Measurements from ENCODE around the gene ACP2.
A peak's percentile ranks its signal among the peaks of the same experiment; 100 is the strongest.
"Not testable (repeated sequence)": the region's sequence is repeated elsewhere in the genome, so short reads cannot be mapped to it uniquely, and the experiment has no call there.

ACP2 gene

GRCh38 chr11:47204637-47204989 is 44.0 kb downstream of the ACP2 start:
- TF ChIP-seq NFRKB (IDR thresholded peaks at IDR 0.05) (no peak), BHLHE40 (IDR thresholded peaks at IDR 0.05; ENCODE audit: borderline replicate concordance) (no peak), L3MBTL2 (conservative IDR thresholded peaks at IDR 0.05) (no peak), CTBP1 (IDR thresholded peaks at IDR 0.05; ENCODE audit: borderline replicate concordance) (no peak), SUZ12 (IDR thresholded peaks at IDR 0.05) (no peak), SP1 (IDR thresholded peaks at IDR 0.05) (no peak), FOXK2 (IDR thresholded peaks at IDR 0.05) (no peak), PKNOX1 (IDR thresholded peaks at IDR 0.05) (no peak), FOXM1 (IDR thresholded peaks at IDR 0.05; ENCODE audit: borderline replicate concordance) (no peak), HDGF (IDR thresholded peaks at IDR 0.05; ENCODE audit: borderline replicate concordance) (no peak), TARDBP (IDR thresholded peaks at IDR 0.05) (no peak), FOXA1 (IDR thresholded peaks at IDR 0.05) (no peak), ARNT (IDR thresholded peaks at IDR 0.05) (no peak), ELF4 (IDR thresholded peaks at IDR 0.05) (no peak), ZNF384 (IDR thresholded peaks at IDR 0.05) (no peak), LEF1 (IDR thresholded peaks at IDR 0.05; ENCODE audit: borderline replicate concordance) (no peak)
- ChIA-PET CTCF (no interaction called here), POLR2A (interaction anchor here (1.1 to 7.2 kb wide), 2 partner anchors 11 to 12 kb away, joined by 3 to 60 read pairs; partner anchors contain the start of gene DDB2)
- peak; percentile 4 for DNase-seq (ENCODE audit: extremely low spot score)

GRCh38 chr11:47202576-47202975 is 46.0 kb downstream of the ACP2 start:
- ChIA-PET POLR2A (interaction anchor here (7.2 kb wide), 1 partner anchor 13 kb away, joined by 60 read pairs; the partner anchor contains the start of gene DDB2), CTCF (interaction anchor here (0.9 kb wide), 1 partner anchor 152 kb away, joined by 3 read pairs; no protein-coding TSS in a partner anchor)
- DNase-seq (ENCODE audit: extremely low spot score) = no peak
- TF ChIP-seq FOXK2 (IDR thresholded peaks at IDR 0.05) (no peak), CTBP1 (IDR thresholded peaks at IDR 0.05; ENCODE audit: borderline replicate concordance) (no peak), HDGF (IDR thresholded peaks at IDR 0.05; ENCODE audit: borderline replicate concordance) (no peak), ELF4 (IDR thresholded peaks at IDR 0.05) (no peak), BHLHE40 (IDR thresholded peaks at IDR 0.05; ENCODE audit: borderline replicate concordance) (no peak), PKNOX1 (IDR thresholded peaks at IDR 0.05) (no peak), FOXM1 (IDR thresholded peaks at IDR 0.05; ENCODE audit: borderline replicate concordance) (no peak), SUZ12 (IDR thresholded peaks at IDR 0.05) (no peak), L3MBTL2 (conservative IDR thresholded peaks at IDR 0.05) (no peak), FOXA1 (IDR thresholded peaks at IDR 0.05) (no peak), SP1 (IDR thresholded peaks at IDR 0.05) (no peak), ARNT (IDR thresholded peaks at IDR 0.05) (no peak), LEF1 (IDR thresholded peaks at IDR 0.05; ENCODE audit: borderline replicate concordance) (no peak)

GRCh38 chr11:47201015-47201414 is 47.6 kb downstream of the ACP2 start:
- no peak for DNase-seq (ENCODE audit: extremely low spot score)
- ChIA-PET POLR2A (interaction anchor here (7.2 kb wide), 1 partner anchor 14 kb away, joined by 60 read pairs; the partner anchor contains the start of gene DDB2), CTCF (no interaction called here)
- no peak for TF ChIP-seq FOXA1 (IDR thresholded peaks at IDR 0.05)
- no peak for TF ChIP-seq SP1 (IDR thresholded peaks at IDR 0.05)
- no peak for TF ChIP-seq FOXM1 (IDR thresholded peaks at IDR 0.05; ENCODE audit: borderline replicate concordance)
- no peak for TF ChIP-seq ARNT (IDR thresholded peaks at IDR 0.05)
- no peak for TF ChIP-seq SUZ12 (IDR thresholded peaks at IDR 0.05)
- no peak for TF ChIP-seq BHLHE40 (IDR thresholded peaks at IDR 0.05; ENCODE audit: borderline replicate concordance)

GRCh38 chr11:47198161-47198560 is 50.5 kb downstream of the ACP2 start:
- POLR2A ChIA-PET; CTCF ChIA-PET; DNase-seq (ENCODE audit: extremely low spot score): not testable (repeated sequence)

- ChIA-PET POLR2A (interaction anchor here (1.0 kb wide), 1 partner anchor 22 kb away, joined by 4 read pairs; the partner anchor contains the start of gene DDB2), CTCF (no interaction called here)
- TF ChIP-seq BHLHE40 (IDR thresholded peaks at IDR 0.05; ENCODE audit: borderline replicate concordance) = no peak
- TF ChIP-seq PKNOX1 (IDR thresholded peaks at IDR 0.05) = no peak
- no peak for TF ChIP-seq FOXA1 (IDR thresholded peaks at IDR 0.05)
- no peak for TF ChIP-seq ELF4 (IDR thresholded peaks at IDR 0.05)
- TF ChIP-seq FOXM1 (IDR thresholded peaks at IDR 0.05; ENCODE audit: borderline replicate concordance) = no peak
- no peak for TF ChIP-seq CTBP1 (IDR thresholded peaks at IDR 0.05; ENCODE audit: borderline replicate concordance)
- TF ChIP-seq NFRKB (IDR thresholded peaks at IDR 0.05) = no peak
- TF ChIP-seq LEF1 (IDR thresholded peaks at IDR 0.05; ENCODE audit: borderline replicate concordance) = no peak
- no peak for TF ChIP-seq SUZ12 (IDR thresholded peaks at IDR 0.05)
- no peak for TF ChIP-seq FOXK2 (IDR thresholded peaks at IDR 0.05)
- no peak for TF ChIP-seq HDGF (IDR thresholded peaks at IDR 0.05; ENCODE audit: borderline replicate concordance)
- TF ChIP-seq ARNT (IDR thresholded peaks at IDR 0.05) = no peak
- no peak for TF ChIP-seq L3MBTL2 (conservative IDR thresholded peaks at IDR 0.05)
- no peak for TF ChIP-seq SP1 (IDR thresholded peaks at IDR 0.05)
- TF ChIP-seq ZNF384 (IDR thresholded peaks at IDR 0.05) = no peak
- no peak for TF ChIP-seq TARDBP (IDR thresholded peaks at IDR 0.05)
- no peak for DNase-seq (ENCODE audit: extremely low spot score)
Observed at GRCh38 chr11:47192111-47192510, 56.5 kb downstream of the ACP2 start.

GRCh38 chr11:47191137-47191536 is 57.5 kb downstream of the ACP2 start:
- POLR2A ChIA-PET; CTCF ChIA-PET; DNase-seq (ENCODE audit: extremely low spot score): not testable (repeated sequence)
